WERI-Rb-1 (cell line): ENCODE data around the gene YPEL5.

Experiments used
- DNase-seq: peaks from one replicate; pipeline ENCODE4 v3.0.0-alpha.2; 2020
- H3K27ac ChIP-seq: fragments of 250-450 bp; sonication (Bioruptor Pico); 2 replicates; pipeline ENCODE4 v1.5.1; 2020; ENCODE audit warnings: mild to moderate bottlenecking, moderate library complexity
- H3K27me3 ChIP-seq: fragments of 250-450 bp; sonication (Bioruptor Pico); 2 replicates; pipeline ENCODE4 v1.5.1; 2021; ENCODE audit warnings: mild to moderate bottlenecking, low read depth, moderate library complexity; ENCODE audit not compliant: insufficient read depth, severe bottlenecking
- H3K36me3 ChIP-seq: fragments of 250-450 bp; sonication (Bioruptor Pico); 2 replicates; pipeline ENCODE4 v1.5.1; 2020; ENCODE audit warnings: mild to moderate bottlenecking, moderate library complexity
- H3K4me3 ChIP-seq: 2 replicates; pipeline ENCODE4 v1.5.1; 2011; ENCODE audit warnings: low read depth, mild to moderate bottlenecking, control low read depth, low read length
- H3K9me3 ChIP-seq: fragments of 250-450 bp; sonication (Bioruptor Pico); 2 replicates; pipeline ENCODE4 v1.5.1; 2021; ENCODE audit warnings: mild to moderate bottlenecking, moderate library complexity; ENCODE audit not compliant: severe bottlenecking
- CTCF ChIP-seq: IDR thresholded peaks from 2 replicates; pipeline ENCODE4 v1.5.1; 2011; ENCODE audit warnings: low read depth, mild to moderate bottlenecking, control low read depth, inconsistent platforms, low read length

Gene YPEL5

GRCh38 chr2:30127016-30127893 is 19.6 kb upstream of the YPEL5 start:
- TF ChIP-seq CTCF, result no peak
- Histone ChIP-seq H3K4me3 (no peak overlapping the region), H3K9me3 (peaks cover 3% of the 10 kb centered on the region), H3K27me3 (no peaks in the 10 kb centered on the region), H3K36me3 (no peaks in the 10 kb centered on the region), H3K27ac (no peak overlapping the region)
- DNase-seq, result no peak

DNA sequence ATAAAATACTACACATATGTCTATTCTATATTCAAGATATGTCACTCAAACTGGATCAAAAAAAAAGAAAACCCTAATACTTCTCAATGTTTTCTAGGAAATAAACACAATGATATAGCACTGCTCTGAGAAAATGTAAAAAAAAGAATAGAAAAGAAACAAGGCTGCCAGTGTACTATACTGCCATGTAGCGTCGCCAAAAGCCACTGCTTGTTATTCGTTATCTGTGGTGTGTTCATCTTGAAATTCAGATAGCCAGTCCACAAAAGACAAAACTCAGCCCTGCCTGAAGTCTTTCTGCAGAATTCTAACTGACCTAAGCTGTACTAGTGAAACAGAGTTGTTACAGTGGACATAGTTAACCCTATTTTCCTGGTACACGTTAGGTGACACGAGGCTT is 12.2 kb upstream of the YPEL5 start:
- H3K27ac ChIP-seq, result no peak overlapping the region
- no peak overlapping the region for H3K4me3 ChIP-seq
- H3K36me3 ChIP-seq, result no peaks in the 10 kb centered on the region
- no peaks in the 10 kb centered on the region for H3K27me3 ChIP-seq
- no peak for TF ChIP-seq CTCF
- H3K9me3 ChIP-seq, result no peaks in the 10 kb centered on the region
- no peak for DNase-seq

- no peak for TF ChIP-seq CTCF
- Histone ChIP-seq H3K27ac (no peak overlapping the region), H3K9me3 (no peaks in the 10 kb centered on the region), H3K27me3 (no peaks in the 10 kb centered on the region), H3K36me3 (no peaks in the 10 kb centered on the region), H3K4me3 (no peak overlapping the region)
- DNase-seq, result no peak
Observed at GRCh38 chr2:30135541-30135940, 11.3 kb upstream of the YPEL5 start.

GRCh38 chr2:30136764-30137444 is 9.9 kb upstream of the YPEL5 start:
- TF ChIP-seq CTCF, result no peak
- no peaks in the 10 kb centered on the region for H3K36me3 ChIP-seq
- H3K27me3 ChIP-seq, result no peaks in the 10 kb centered on the region
- H3K9me3 ChIP-seq, result no peaks in the 10 kb centered on the region
- H3K27ac ChIP-seq, result no peak overlapping the region
- no peak overlapping the region for H3K4me3 ChIP-seq
- DNase-seq, result no peak

DNA sequence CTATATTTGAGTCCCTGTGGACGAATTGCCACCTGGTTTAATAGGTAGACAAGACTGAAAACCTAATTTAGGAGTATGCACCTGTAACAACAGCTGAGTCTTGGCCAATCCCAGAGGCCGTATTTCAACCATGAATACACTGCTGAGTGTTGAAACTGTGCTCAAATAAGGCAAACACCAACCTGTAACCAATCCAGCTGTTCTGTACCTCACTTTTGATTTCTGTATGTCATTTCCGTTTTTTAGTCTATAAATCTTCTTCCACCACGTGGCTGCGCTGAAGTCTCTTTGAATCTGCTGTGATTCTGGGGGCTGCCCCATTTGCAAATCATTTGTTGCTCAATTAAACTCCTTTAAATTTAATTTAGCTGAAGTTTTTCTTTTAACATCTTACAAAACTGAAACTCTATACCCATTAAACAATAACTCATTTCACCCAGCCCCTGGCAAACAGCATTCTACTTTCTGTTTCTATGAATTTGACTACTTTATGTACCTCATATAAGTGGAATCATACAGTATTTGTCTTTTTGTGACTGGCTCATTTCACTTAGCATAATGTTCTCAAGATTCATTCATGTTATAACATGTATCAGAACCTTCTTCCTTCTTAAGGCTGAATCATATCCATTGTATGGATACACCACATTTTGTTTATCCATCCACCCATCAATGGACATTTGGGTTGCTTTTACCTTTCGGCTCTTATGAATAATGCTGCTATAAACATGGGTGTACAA is 7.5 kb upstream of the YPEL5 start:
- no peak for DNase-seq
- Histone ChIP-seq H3K4me3 (no peak overlapping the region), H3K9me3 (no peaks in the 10 kb centered on the region), H3K27me3 (no peaks in the 10 kb centered on the region), H3K27ac (no peak overlapping the region), H3K36me3 (no peaks in the 10 kb centered on the region)
- no peak for TF ChIP-seq CTCF
